A549 (cell line): ENCODE data around the gene EEIG1.

Experiments
- CHD2 ChIP-seq: fragments of 150-350 bp; IDR thresholded peaks from 2 replicates; pipeline ENCODE4 v1.6.1; 2014; ENCODE audit warnings: low read length; ENCODE audit not compliant: partially characterized antibody
- NR3C1 ChIP-seq: fragments of >200 bp; sonication (Bioruptor Twin); formaldehyde crosslinking; IDR thresholded peaks from 3 replicates; pipeline ENCODE4 v1.6.1; 2017
- POLR2A ChIP-seq: IDR thresholded peaks from 2 replicates; pipeline ENCODE4 v1.6.1; 2012; ENCODE audit warnings: mild to moderate bottlenecking, low read length

DNA sequence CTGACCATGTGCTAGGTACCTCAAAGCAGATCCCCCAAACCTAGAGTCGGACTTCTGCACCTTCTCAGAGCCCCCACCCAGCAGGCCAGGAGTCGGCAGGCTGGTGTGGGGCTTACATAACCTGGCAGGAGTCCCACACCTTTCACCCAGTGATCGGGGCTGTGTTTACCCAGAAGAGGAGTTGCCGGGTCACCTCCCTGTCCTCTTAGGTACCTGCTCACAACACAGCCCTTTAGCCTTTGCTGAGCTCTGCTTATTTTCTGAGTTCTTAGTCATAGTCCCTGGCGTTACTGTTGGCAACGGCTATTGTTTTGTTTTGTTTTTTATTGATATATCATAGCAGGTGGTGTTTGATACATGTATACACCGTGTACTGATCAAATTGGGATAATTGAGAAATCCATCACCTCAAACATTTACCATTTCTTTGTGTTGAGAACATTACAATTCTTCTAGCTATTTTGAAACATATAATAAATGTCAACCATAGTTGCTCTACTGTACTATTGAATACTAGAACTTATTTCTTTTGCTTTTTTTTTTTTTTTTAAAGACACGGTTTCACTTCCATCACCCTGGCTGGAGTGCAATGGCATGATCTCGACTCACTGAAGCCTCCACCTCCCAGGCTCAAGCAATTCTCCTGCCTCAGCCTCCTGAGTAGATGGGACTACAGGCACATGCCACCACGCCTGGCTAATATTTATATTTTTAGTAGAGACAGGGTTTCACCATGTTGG is 10.4 kb upstream of the EEIG1 start:
- TF ChIP-seq POLR2A (no peak), CHD2 (no peak), NR3C1 (no peak)
